NOMO-1 (cell line): Measurements from ENCODE around the gene KCNE3.
A peak's percentile ranks its signal among the peaks of the same experiment; 100 is the strongest.
"Not testable (repeated sequence)": the region's sequence is repeated elsewhere in the genome, so short reads cannot be mapped to it uniquely, and the experiment has no call there.

Experiments used
- DNase-seq, 2 experiments: peaks; one replicate each; lab custom pipeline; 2025; ENCODE audit not compliant: unreplicated experiment in 2 of 2; lab: John Stamatoyannopoulos, UW

Gene KCNE3

GRCh38 chr11:74444173-74444826 lies 23.0 kb downstream of the KCNE3 start:
- DNase-seq = no peak

DNA sequence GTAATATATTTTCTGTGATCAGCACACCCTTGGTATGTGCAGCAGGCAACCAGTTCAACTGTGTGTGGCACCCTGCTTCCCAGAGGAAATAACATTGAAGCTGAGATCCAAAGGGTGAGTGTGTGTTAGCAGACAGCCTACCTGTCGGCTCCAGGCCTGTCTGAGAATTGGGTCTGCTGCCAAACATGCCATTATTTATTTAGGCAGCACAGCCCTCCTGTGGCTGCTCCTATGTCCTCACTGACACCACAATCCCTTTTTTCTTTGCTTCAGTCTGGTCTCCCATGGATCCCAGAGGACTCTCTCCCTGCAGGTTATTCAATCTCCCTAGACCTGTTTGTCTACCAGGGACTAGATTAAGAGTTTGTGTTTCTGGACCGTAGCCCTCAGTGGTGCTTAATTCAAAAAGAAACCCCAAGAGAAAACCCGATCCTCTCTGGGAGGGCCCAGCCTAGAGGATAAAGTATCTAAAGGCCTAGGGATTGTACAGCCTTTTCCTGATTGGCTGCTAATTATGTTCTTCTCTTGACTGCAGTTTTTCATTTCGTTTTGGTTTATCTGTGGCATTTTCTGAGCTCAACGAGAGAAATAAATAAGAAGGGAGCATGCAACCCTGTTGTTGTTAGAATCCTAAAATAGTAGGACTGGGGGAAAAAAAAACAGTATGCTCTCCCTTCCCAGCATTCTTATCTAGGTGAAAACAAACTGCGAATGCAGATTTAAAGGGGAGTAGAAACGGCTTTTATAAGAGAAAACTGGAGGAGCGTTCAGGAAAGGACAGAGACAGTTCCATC lies 24.1 kb downstream of the KCNE3 start:
- DNase-seq = no peak

- no peak for DNase-seq
Measured at GRCh38 chr11:74442636-74443035, 24.7 kb downstream of the KCNE3 start.

DNA sequence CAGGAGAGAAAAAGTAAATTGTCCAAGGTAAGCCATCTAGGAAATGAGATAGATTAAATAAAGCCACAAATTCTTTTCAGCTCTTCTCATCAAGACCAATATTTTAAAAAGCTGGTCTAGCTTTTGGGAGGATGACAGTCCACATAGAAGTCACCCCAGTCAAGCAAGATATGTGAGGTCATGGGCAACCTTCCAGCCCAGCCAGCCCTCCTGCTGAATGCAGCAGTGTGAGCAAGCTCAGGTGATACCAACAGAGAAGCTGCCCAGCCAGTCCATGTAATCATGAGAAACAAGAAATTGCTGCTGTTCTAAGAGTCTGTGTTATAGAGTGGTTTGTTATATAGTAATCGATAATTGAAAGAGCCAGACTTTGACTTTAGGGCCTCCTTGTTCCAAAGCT lies 28.7 kb downstream of the KCNE3 start:
- DNase-seq = no peak

GRCh38 chr11:74437441-74438042 lies 29.8 kb downstream of the KCNE3 start:
- no peak for DNase-seq

- DNase-seq = peak; percentile 62 to 80
Measured at GRCh38 chr11:74434528-74434927, 32.8 kb downstream of the KCNE3 start.

- no peak for DNase-seq
Measured at GRCh38 chr11:74429205-74429604, 38.1 kb downstream of the KCNE3 start.

- no peak for DNase-seq
Measured at GRCh38 chr11:74427384-74427886, 39.9 kb downstream of the KCNE3 start.

DNA sequence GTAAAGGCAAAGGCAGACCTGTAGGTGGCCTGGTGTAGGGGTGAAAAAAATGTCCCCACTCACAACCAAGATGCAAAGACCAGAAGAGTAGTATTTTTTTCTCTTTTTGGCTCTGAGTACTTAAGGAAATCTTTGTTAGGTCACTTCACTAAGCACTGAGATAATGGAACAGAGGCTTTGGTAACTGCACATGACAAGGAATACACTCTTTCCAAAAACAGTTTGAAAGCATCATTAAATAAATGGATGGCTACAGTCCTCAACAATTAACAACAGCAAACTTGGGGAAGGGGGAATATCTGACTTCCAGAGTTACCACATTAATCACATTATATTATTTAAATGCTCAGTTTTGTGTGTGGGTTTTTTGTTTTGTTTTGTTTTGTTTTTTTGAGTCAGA lies 42.2 kb downstream of the KCNE3 start:
- DNase-seq = no peak

DNA sequence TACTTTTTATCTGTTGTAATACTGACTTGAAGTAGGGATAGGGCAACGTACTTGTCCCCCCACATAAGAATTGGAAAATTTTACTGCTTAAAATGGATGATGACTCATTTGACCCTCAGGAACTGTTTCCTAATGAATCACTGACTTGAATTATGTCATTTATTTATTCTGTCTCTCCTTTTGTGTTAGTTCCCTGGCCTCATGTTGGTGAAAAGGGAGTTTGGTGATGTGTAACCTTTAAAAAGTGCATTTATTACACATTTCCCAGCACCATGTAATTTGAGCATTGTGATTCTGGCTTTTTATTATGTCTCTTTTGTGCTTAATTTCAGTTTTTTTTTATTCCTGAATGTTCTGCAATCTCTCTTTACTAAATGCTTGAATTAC lies 48.8 kb downstream of the KCNE3 start:
- DNase-seq = no peak

DNA sequence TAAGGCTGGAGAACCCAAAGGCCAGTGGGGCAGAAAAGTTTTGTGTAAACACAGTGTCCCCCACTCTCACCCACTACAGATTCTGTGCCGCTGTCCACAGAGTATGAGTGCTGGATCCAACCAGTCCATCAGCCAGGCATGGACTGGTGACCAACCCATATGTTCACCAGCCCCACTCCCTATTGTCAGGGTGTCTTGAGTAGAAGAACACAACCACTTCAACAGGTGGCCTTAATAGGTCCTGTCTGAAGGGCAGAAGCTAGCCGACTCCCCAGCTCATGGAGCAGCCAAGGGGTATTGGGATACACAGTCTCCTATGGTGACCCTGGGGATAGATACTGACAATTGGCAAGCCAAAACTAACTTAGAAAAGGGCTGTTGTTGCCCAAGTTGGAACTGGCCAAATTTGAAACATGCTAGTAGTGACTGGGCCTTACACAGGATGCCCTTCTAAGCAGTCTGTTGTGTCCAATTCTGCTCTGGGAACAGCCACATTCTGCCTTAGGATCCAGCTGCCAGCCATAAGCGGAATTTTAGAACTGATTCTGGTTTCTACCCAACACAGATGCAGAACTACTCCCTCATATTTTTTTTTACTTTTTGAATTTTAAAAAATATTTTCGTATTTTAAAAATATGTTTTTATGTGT lies 49.4 kb downstream of the KCNE3 start:
- DNase-seq = no peak

GRCh38 chr11:74417379-74417804 lies 50.0 kb downstream of the KCNE3 start:
- DNase-seq = no peak

- not testable (repeated sequence) for DNase-seq
Measured at GRCh38 chr11:74416974-74417373, 50.4 kb downstream of the KCNE3 start.

- DNase-seq = no peak
Measured at GRCh38 chr11:74412733-74413359, 54.5 kb downstream of the KCNE3 start.

DNA sequence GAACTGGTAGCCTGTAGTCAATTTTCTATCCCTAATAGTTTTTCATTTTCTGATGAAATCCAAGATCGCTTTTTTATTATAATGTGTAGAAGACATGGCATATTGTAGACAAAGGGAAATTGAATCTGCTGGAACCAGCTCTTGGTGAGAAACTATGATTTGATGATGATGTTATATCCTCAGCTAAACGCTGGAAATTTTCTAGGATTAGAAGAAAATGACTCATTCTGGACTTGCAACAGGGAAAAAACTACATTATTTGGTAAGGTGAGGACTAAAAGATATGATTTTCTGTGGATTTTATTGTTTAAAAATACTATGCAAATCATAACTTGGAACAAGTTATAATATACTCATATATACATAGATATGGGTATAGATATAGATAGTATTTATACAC lies 55.0 kb downstream of the KCNE3 start:
- no peak for DNase-seq

- DNase-seq = no peak
Measured at GRCh38 chr11:74409633-74410032, 57.7 kb downstream of the KCNE3 start.
